ENCODE results near the gene SLC1A3.

DNA sequence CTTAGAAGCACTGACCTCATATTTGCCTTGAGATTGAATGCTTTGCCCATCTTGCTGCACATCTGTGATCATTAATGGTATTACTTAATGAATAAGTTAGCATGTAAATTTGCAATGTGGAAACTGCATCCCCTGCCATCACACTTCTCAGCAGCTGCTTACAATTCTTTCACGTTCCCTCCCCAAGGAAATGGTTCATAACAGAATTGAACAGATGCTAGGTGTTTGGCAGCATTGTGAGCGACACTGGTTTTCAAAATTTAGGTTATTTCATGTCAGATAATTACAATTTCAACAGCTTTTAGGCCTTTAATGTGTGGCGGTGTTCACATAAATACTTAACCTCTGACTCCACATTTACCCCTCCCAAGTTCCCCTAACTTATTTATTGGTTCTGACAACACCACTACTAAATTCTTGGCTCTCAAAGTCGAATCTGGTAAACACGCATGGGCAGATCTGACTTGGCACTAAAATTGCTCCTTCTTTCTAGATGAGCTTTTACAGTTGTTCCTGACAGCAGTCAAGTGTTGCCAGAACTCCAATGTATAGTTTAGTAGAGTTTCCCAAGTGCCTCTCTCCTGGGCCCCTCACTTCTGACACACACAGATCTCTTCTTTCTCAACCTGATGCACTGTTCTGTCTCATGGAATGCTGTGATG is 46.8 kb downstream of the SLC1A3 start:
- no peak for TF ChIP-seq POLR2AphosphoS5 (IDR thresholded peaks at IDR 0.05; ENCODE audit: low read depth)
- TF ChIP-seq, protein P1, sequence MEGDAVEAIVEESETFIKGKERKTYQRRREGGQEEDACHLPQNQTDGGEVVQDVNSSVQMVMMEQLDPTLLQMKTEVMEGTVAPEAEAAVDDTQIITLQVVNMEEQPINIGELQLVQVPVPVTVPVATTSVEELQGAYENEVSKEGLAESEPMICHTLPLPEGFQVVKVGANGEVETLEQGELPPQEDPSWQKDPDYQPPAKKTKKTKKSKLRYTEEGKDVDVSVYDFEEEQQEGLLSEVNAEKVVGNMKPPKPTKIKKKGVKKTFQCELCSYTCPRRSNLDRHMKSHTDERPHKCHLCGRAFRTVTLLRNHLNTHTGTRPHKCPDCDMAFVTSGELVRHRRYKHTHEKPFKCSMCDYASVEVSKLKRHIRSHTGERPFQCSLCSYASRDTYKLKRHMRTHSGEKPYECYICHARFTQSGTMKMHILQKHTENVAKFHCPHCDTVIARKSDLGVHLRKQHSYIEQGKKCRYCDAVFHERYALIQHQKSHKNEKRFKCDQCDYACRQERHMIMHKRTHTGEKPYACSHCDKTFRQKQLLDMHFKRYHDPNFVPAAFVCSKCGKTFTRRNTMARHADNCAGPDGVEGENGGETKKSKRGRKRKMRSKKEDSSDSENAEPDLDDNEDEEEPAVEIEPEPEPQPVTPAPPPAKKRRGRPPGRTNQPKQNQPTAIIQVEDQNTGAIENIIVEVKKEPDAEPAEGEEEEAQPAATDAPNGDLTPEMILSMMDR (IDR thresholded peaks at IDR 0.05; ENCODE audit: insufficient read depth, low read length), result no peak
- no peak for TF ChIP-seq GABPA (IDR thresholded peaks at IDR 0.05; ENCODE audit: low read depth)

All from HL-60 (cell line).